Transverse colon (tissue), 4 donors: ENCODE results near the gene ATE1.

Experiments
- CTCF ChIP-seq, 5 experiments: fragments of 200-600 bp in 3 of 5; fragments of 450-650 bp in 2 of 5; sonication (generic) in 3 of 5; IDR thresholded peaks; 1 replicate in 2 of 5; 2 replicates in 3 of 5; pipeline ENCODE4 v1.5.1; 2016 to 2017; ENCODE audit warnings: antibody characterized with exemption in 5 of 5, inconsistent platforms in 3 of 5, mild to moderate bottlenecking in 2 of 5, moderate library complexity in 1 of 5
- EP300 ChIP-seq: sonication (generic); formaldehyde crosslinking; IDR thresholded peaks from one replicate; pipeline ENCODE4 v1.6.1; 2017; ENCODE audit warnings: antibody characterized with exemption, low read depth
- POLR2A ChIP-seq: fragments of 450-650 bp; IDR thresholded peaks from one replicate; pipeline ENCODE4 v1.6.1; 2016; ENCODE audit warnings: antibody characterized with exemption, mild to moderate bottlenecking, moderate library complexity
- POLR2AphosphoS5 ChIP-seq, 3 donors: sonication (generic); formaldehyde crosslinking; IDR thresholded peaks; one replicate each; pipeline ENCODE4 v1.6.1; 2016; ENCODE audit warnings: antibody characterized with exemption in 3 of 3

- TF ChIP-seq CTCF (IDR thresholded peaks at IDR 0.05) (no peak), POLR2A (no peak), EP300 (no peak), POLR2AphosphoS5 (IDR thresholded peaks at IDR 0.05) (no peak)
Observed at GRCh38 chr10:121694966-121695643, 232.7 kb downstream of the ATE1 start.
